Muscle layer of duodenum (tissue), 2 donors: ENCODE results near the gene SLC35B2.

ENCODE experiments used
- H3K27ac ChIP-seq: one replicate; pipeline ENCODE4 v1.7.0; 2013; ENCODE audit warnings: mild to moderate bottlenecking, low read length
- H3K27me3 ChIP-seq: one replicate; pipeline ENCODE4 v1.7.0; 2013; ENCODE audit warnings: low read depth, mild to moderate bottlenecking, control low read depth, low read length
- H3K36me3 ChIP-seq, 2 donors: one replicate each; pipeline ENCODE4 v1.7.0; 2013; ENCODE audit warnings: low read length in 2 of 2, control low read depth in 1 of 2, mild to moderate bottlenecking in 1 of 2; ENCODE audit not compliant: insufficient read depth in 2 of 2, control insufficient read depth in 1 of 2
- H3K4me1 ChIP-seq, 2 donors: one replicate each; pipeline ENCODE4 v1.7.0; 2013; ENCODE audit warnings: low read length in 2 of 2, mild to moderate bottlenecking in 2 of 2, control low read depth in 1 of 2, moderate library complexity in 1 of 2; ENCODE audit not compliant: insufficient read depth in 2 of 2, control insufficient read depth in 1 of 2
- H3K4me3 ChIP-seq, 2 donors: one replicate each; pipeline ENCODE4 v1.7.0; 2013; ENCODE audit warnings: low read length in 2 of 2, low read depth in 1 of 2, mild to moderate bottlenecking in 1 of 2
- H3K9me3 ChIP-seq, 2 donors: one replicate each; pipeline ENCODE4 v1.7.0; 2013; ENCODE audit warnings: low read length in 2 of 2, control low read depth in 1 of 2, mild to moderate bottlenecking in 1 of 2; ENCODE audit not compliant: control insufficient read depth in 1 of 2
- donor health status: healthy.

Gene SLC35B2

GRCh38 chr6:44264154-44265006, 7.1 kb upstream of the SLC35B2 start:
- Histone ChIP-seq H3K4me1 (peaks cover 19 to 30% of the 10 kb centered on the region in 2 donors), H3K27me3 (peaks cover under 1% of the 10 kb centered on the region), H3K36me3 (peaks cover 8 to 10% of the 10 kb centered on the region in 2 donors), H3K4me3 (peak overlapping the region; percentile 80 to 81), H3K27ac (peak overlapping the region; percentile 79), H3K9me3 (no peaks in the 10 kb centered on the region)

- no peaks in the 10 kb centered on the region for H3K27me3 ChIP-seq
- no peaks in the 10 kb centered on the region for H3K9me3 ChIP-seq
- H3K4me3 ChIP-seq: peak overlapping the region; percentile 80 to 81
- H3K36me3 ChIP-seq: peaks cover 8 to 13% of the 10 kb centered on the region in 2 donors
- peak overlapping the region; percentile 79 for H3K27ac ChIP-seq
- H3K4me1 ChIP-seq: peaks cover 19 to 30% of the 10 kb centered on the region in 2 donors
Observed at GRCh38 chr6:44263354-44264100, 6.2 kb upstream of the SLC35B2 start.

GRCh38 chr6:44262467-44263353, 5.4 kb upstream of the SLC35B2 start:
- H3K9me3 ChIP-seq: no peaks in the 10 kb centered on the region
- peak overlapping the region; percentile 79 for H3K27ac ChIP-seq
- H3K27me3 ChIP-seq: no peaks in the 10 kb centered on the region
- peak overlapping the region; percentile 80 to 81 for H3K4me3 ChIP-seq
- peaks cover 19 to 35% of the 10 kb centered on the region in 2 donors for H3K4me1 ChIP-seq
- peaks cover 8 to 15% of the 10 kb centered on the region in 2 donors for H3K36me3 ChIP-seq

GRCh38 chr6:44261581-44261980, 4.3 kb upstream of the SLC35B2 start:
- H3K27ac ChIP-seq: no peak overlapping the region
- no peaks in the 10 kb centered on the region for H3K27me3 ChIP-seq
- H3K36me3 ChIP-seq: peaks cover 8 to 15% of the 10 kb centered on the region in 2 donors
- no peak overlapping the region for H3K4me3 ChIP-seq
- no peaks in the 10 kb centered on the region for H3K9me3 ChIP-seq
- peaks cover 20 to 40% of the 10 kb centered on the region in 2 donors for H3K4me1 ChIP-seq

- H3K27me3 ChIP-seq: no peaks in the 10 kb centered on the region
- H3K9me3 ChIP-seq: no peaks in the 10 kb centered on the region
- no peak overlapping the region for H3K27ac ChIP-seq
- peaks cover 28 to 49% of the 10 kb centered on the region in 2 donors for H3K4me1 ChIP-seq
- peaks cover 8 to 15% of the 10 kb centered on the region in 2 donors for H3K36me3 ChIP-seq
- H3K4me3 ChIP-seq: no peak overlapping the region
Observed at GRCh38 chr6:44260451-44261297, 3.3 kb upstream of the SLC35B2 start.

- no peaks in the 10 kb centered on the region for H3K27me3 ChIP-seq
- peaks cover 28 to 55% of the 10 kb centered on the region in 2 donors for H3K4me1 ChIP-seq
- peaks cover 11 to 17% of the 10 kb centered on the region in 2 donors for H3K36me3 ChIP-seq
- no peaks in the 10 kb centered on the region for H3K9me3 ChIP-seq
- no peak overlapping the region for H3K4me3 ChIP-seq
- no peak overlapping the region for H3K27ac ChIP-seq
Observed at GRCh38 chr6:44260011-44260410, 2.7 kb upstream of the SLC35B2 start.

GRCh38 chr6:44258921-44259320, 1.6 kb upstream of the SLC35B2 start:
- Histone ChIP-seq H3K27ac (no peak overlapping the region), H3K4me1 (peaks cover 20 to 54% of the 10 kb centered on the region in 2 donors)

GRCh38 chr6:44258325-44258863, 1.1 kb upstream of the SLC35B2 start:
- H3K27me3 ChIP-seq: no peaks in the 10 kb centered on the region
- H3K4me3 ChIP-seq: no peak overlapping the region
- H3K36me3 ChIP-seq: peaks cover 27 to 33% of the 10 kb centered on the region in 2 donors
- no peaks in the 10 kb centered on the region for H3K9me3 ChIP-seq
- H3K27ac ChIP-seq: no peak overlapping the region
- peaks cover 15 to 49% of the 10 kb centered on the region in 2 donors for H3K4me1 ChIP-seq

More at GRCh38 chr6:44258921-44259320, 1.6 kb upstream of the SLC35B2 start:
- Histone ChIP-seq H3K4me3 (no peak overlapping the region), H3K36me3 (peaks cover 22 to 28% of the 10 kb centered on the region in 2 donors), H3K9me3 (no peaks in the 10 kb centered on the region), H3K27me3 (no peaks in the 10 kb centered on the region)

- H3K27ac ChIP-seq: peak overlapping the region; percentile 49
- H3K9me3 ChIP-seq: no peaks in the 10 kb centered on the region
- no peaks in the 10 kb centered on the region for H3K27me3 ChIP-seq
- peak overlapping the region; percentile 45 to 71 for H3K4me3 ChIP-seq
- H3K36me3 ChIP-seq: peaks cover 33 to 39% of the 10 kb centered on the region in 2 donors
- peaks cover 9 to 45% of the 10 kb centered on the region in 2 donors for H3K4me1 ChIP-seq
Observed at GRCh38 chr6:44257753-44258324, 511 bp upstream of the SLC35B2 start.

- Histone ChIP-seq H3K4me3 (peak overlapping the region; percentile 70 to 71), H3K9me3 (no peaks in the 10 kb centered on the region), H3K27ac (peak overlapping the region; percentile 34), H3K4me1 (peaks cover 9 to 38% of the 10 kb centered on the region in 2 donors), H3K27me3 (no peaks in the 10 kb centered on the region), H3K36me3 (peaks cover 44 to 47% of the 10 kb centered on the region in 2 donors)
Observed at GRCh38 chr6:44256775-44257024, 628 bp downstream of the SLC35B2 start.
